ENCODE measurements around the gene GLRA3. TPM values are rescaled to one million over a fixed set of nuclear protein-coding genes. Genes with fewer than 3 reads are reported as not detected.

The GLRA3 gene
- polyA plus RNA-seq, 2 donors = not detected

GRCh38 chr4:174860588-174860987 is 31.5 kb upstream of the GLRA3 start:
- Histone ChIP-seq H3K4me1 (ENCODE audit: control insufficient read depth in 2 of 2, insufficient read depth in 2 of 2, low read length in 1 of 2) (no peaks in the 10 kb centered on the region), H3K9me3 (ENCODE audit: control insufficient read depth in 2 of 2, insufficient read depth in 1 of 2, low read depth in 1 of 2, low read length in 1 of 2) (no peaks in the 10 kb centered on the region), H3K27me3 (ENCODE audit: control insufficient read depth in 1 of 2, insufficient read depth in 2 of 2, low read length in 2 of 2) (no peaks in the 10 kb centered on the region), H3K36me3 (ENCODE audit: control insufficient read depth in 2 of 2, insufficient read depth in 2 of 2, low read length in 1 of 2) (no peaks in the 10 kb centered on the region), H3K4me3 (ENCODE audit: low read depth in 1 of 2, low read length in 2 of 2) (no peak overlapping the region), H3K27ac (ENCODE audit: low read depth in 2 of 2, low read length in 1 of 2) (no peak overlapping the region)
- WGBS, 2 donors = 49 to 66% methylated on average over 1 of the region's 1 CpG

DNA sequence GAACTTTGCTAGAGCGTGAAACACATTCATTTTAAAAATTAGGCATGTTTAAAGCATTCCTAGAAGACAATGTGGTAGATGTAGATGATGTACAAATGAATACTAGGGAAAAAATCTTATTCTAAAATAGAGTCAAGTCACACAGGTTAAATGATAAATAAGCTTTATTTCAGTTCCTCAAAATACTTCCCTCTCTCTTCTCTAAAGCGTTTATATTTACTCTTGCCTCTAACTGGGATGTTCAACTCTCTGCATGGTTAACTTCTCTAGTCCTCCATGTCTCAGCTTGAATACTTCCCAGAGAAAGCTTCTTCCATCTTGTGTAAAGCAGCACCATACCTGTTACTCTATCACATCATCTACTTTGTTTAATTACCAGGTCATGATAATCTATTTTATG is 30.9 kb upstream of the GLRA3 start:
- 40 to 55% methylated on average over 2 of the region's 2 CpGs for WGBS, 2 donors
- no peaks in the 10 kb centered on the region for H3K27me3 ChIP-seq (ENCODE audit: control insufficient read depth in 1 of 2, insufficient read depth in 2 of 2, low read length in 2 of 2)
- no peak overlapping the region for H3K4me3 ChIP-seq (ENCODE audit: low read depth in 1 of 2, low read length in 2 of 2)
- H3K27ac ChIP-seq (ENCODE audit: low read depth in 2 of 2, low read length in 1 of 2) = no peak overlapping the region
- H3K4me1 ChIP-seq (ENCODE audit: control insufficient read depth in 2 of 2, insufficient read depth in 2 of 2, low read length in 1 of 2) = no peaks in the 10 kb centered on the region
- H3K36me3 ChIP-seq (ENCODE audit: control insufficient read depth in 2 of 2, insufficient read depth in 2 of 2, low read length in 1 of 2) = no peaks in the 10 kb centered on the region
- no peaks in the 10 kb centered on the region for H3K9me3 ChIP-seq (ENCODE audit: control insufficient read depth in 2 of 2, insufficient read depth in 1 of 2, low read depth in 1 of 2, low read length in 1 of 2)

- Histone ChIP-seq H3K9me3 (ENCODE audit: control insufficient read depth in 2 of 2, insufficient read depth in 1 of 2, low read depth in 1 of 2, low read length in 1 of 2) (no peaks in the 10 kb centered on the region), H3K36me3 (ENCODE audit: control insufficient read depth in 2 of 2, insufficient read depth in 2 of 2, low read length in 1 of 2) (no peaks in the 10 kb centered on the region), H3K4me3 (ENCODE audit: low read depth in 1 of 2, low read length in 2 of 2) (no peak overlapping the region), H3K4me1 (ENCODE audit: control insufficient read depth in 2 of 2, insufficient read depth in 2 of 2, low read length in 1 of 2) (no peaks in the 10 kb centered on the region), H3K27ac (ENCODE audit: low read depth in 2 of 2, low read length in 1 of 2) (no peak overlapping the region), H3K27me3 (ENCODE audit: control insufficient read depth in 1 of 2, insufficient read depth in 2 of 2, low read length in 2 of 2) (no peaks in the 10 kb centered on the region)
- 55 to 63% methylated on average over 3 of the region's 3 CpGs for WGBS, 2 donors
Observed at GRCh38 chr4:174856926-174857800, 28.1 kb upstream of the GLRA3 start.

DNA sequence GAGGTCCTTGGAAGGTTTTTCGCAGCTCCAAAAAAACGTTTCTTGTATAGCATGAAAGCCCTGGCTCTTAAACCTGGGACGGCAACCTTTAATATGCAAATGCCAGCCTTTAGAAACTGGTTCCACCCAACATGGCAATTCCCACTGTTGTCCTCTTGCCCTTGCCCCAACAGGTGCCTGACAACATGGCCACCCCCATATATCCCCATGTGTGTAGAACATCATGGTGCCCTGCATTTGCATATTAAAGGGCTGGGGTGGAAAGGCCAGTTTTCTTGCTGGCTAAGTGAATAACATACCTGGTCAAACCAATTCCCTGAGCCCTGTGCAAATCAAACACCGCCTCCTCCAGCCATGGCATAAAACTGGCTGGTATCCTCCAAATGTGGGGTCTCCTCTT is 26.0 kb upstream of the GLRA3 start:
- H3K9me3 ChIP-seq (ENCODE audit: control insufficient read depth in 2 of 2, insufficient read depth in 1 of 2, low read depth in 1 of 2, low read length in 1 of 2) = no peaks in the 10 kb centered on the region
- 46 to 49% methylated on average over 4 of the region's 4 CpGs for WGBS, 2 donors
- H3K4me3 ChIP-seq (ENCODE audit: low read depth in 1 of 2, low read length in 2 of 2) = no peak overlapping the region
- no peaks in the 10 kb centered on the region for H3K36me3 ChIP-seq (ENCODE audit: control insufficient read depth in 2 of 2, insufficient read depth in 2 of 2, low read length in 1 of 2)
- H3K27me3 ChIP-seq (ENCODE audit: control insufficient read depth in 1 of 2, insufficient read depth in 2 of 2, low read length in 2 of 2) = no peaks in the 10 kb centered on the region
- no peaks in the 10 kb centered on the region for H3K4me1 ChIP-seq (ENCODE audit: control insufficient read depth in 2 of 2, insufficient read depth in 2 of 2, low read length in 1 of 2)
- no peak overlapping the region for H3K27ac ChIP-seq (ENCODE audit: low read depth in 2 of 2, low read length in 1 of 2)

DNA sequence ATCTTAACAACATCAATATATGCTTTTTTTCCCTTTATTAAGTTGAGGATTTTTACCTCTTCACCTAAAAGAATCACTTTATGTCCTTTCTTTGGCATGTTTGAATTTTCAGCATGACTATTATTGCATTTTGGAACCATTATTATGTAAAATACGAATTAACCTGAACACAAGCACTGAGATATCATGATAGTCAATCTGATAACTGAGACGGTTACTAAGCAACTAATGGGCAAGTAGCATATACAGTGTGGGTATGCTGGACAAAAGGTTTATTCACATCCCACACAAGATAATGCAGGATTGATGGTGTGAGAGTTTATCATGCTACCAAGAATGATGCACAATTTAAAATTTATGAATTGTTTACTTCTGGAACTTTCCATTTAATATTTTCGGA is 24.6 kb upstream of the GLRA3 start:
- Histone ChIP-seq H3K27me3 (ENCODE audit: control insufficient read depth in 1 of 2, insufficient read depth in 2 of 2, low read length in 2 of 2) (no peaks in the 10 kb centered on the region), H3K9me3 (ENCODE audit: control insufficient read depth in 2 of 2, insufficient read depth in 1 of 2, low read depth in 1 of 2, low read length in 1 of 2) (no peaks in the 10 kb centered on the region), H3K36me3 (ENCODE audit: control insufficient read depth in 2 of 2, insufficient read depth in 2 of 2, low read length in 1 of 2) (no peaks in the 10 kb centered on the region), H3K4me3 (ENCODE audit: low read depth in 1 of 2, low read length in 2 of 2) (no peak overlapping the region), H3K4me1 (ENCODE audit: control insufficient read depth in 2 of 2, insufficient read depth in 2 of 2, low read length in 1 of 2) (no peaks in the 10 kb centered on the region), H3K27ac (ENCODE audit: low read depth in 2 of 2, low read length in 1 of 2) (no peak overlapping the region)
- WGBS, 2 donors = 70 to 71% methylated on average over 3 of the region's 3 CpGs

DNA sequence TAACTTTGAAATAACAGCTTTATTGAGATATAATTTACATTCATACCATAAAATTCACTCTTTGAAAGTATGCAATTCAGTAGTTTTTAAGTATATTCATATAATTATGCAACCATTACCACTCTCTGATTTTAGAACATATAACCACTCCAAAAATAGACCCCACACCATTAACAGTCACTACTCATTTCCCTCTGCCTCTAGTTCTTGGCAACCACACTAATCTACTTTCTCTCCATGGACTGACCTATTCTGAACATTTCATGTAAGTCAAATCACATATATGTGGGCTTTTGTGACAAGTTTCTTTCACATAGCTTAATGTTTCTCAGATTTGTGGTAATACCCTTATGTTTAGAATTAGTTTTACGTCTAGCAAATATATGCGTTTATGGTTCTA is 19.5 kb upstream of the GLRA3 start:
- Histone ChIP-seq H3K27me3 (ENCODE audit: control insufficient read depth in 1 of 2, insufficient read depth in 2 of 2, low read length in 2 of 2) (no peaks in the 10 kb centered on the region), H3K36me3 (ENCODE audit: control insufficient read depth in 2 of 2, insufficient read depth in 2 of 2, low read length in 1 of 2) (no peaks in the 10 kb centered on the region), H3K9me3 (ENCODE audit: control insufficient read depth in 2 of 2, insufficient read depth in 1 of 2, low read depth in 1 of 2, low read length in 1 of 2) (no peaks in the 10 kb centered on the region), H3K4me1 (ENCODE audit: control insufficient read depth in 2 of 2, insufficient read depth in 2 of 2, low read length in 1 of 2) (no peaks in the 10 kb centered on the region), H3K4me3 (ENCODE audit: low read depth in 1 of 2, low read length in 2 of 2) (no peak overlapping the region), H3K27ac (ENCODE audit: low read depth in 2 of 2, low read length in 1 of 2) (no peak overlapping the region)
- 83 to 84% methylated on average over 2 of the region's 2 CpGs for WGBS, 2 donors

- Histone ChIP-seq H3K4me3 (ENCODE audit: low read depth in 1 of 2, low read length in 2 of 2) (no peak overlapping the region), H3K9me3 (ENCODE audit: control insufficient read depth in 2 of 2, insufficient read depth in 1 of 2, low read depth in 1 of 2, low read length in 1 of 2) (no peaks in the 10 kb centered on the region), H3K36me3 (ENCODE audit: control insufficient read depth in 2 of 2, insufficient read depth in 2 of 2, low read length in 1 of 2) (no peaks in the 10 kb centered on the region), H3K27ac (ENCODE audit: low read depth in 2 of 2, low read length in 1 of 2) (no peak overlapping the region), H3K4me1 (ENCODE audit: control insufficient read depth in 2 of 2, insufficient read depth in 2 of 2, low read length in 1 of 2) (no peaks in the 10 kb centered on the region), H3K27me3 (ENCODE audit: control insufficient read depth in 1 of 2, insufficient read depth in 2 of 2, low read length in 2 of 2) (no peaks in the 10 kb centered on the region)
- WGBS, 2 donors = 56 to 65% methylated on average over 2 of the region's 2 CpGs
Observed at GRCh38 chr4:174847801-174848427, 18.9 kb upstream of the GLRA3 start.

DNA sequence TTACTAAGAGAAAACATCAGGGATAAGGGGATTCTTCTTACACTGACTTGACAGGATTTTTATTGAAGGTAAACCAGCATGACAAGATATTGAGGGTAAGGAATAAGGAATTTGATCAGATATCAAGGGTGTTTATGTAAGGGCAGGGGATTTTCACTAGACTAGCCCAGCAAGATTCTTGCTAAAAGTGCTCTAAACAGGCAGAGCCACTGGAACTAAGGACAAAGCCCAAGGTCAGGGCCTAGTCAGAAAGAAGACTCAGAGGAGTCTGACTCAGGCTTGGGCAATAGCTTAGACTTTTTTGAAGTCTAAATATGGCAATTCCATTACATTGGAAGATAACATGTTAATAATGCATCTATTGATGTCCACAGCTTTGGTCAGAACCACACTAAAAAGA is 6.5 kb upstream of the GLRA3 start:
- H3K27ac ChIP-seq (ENCODE audit: low read depth in 2 of 2, low read length in 1 of 2) = no peak overlapping the region
- H3K36me3 ChIP-seq (ENCODE audit: control insufficient read depth in 2 of 2, insufficient read depth in 2 of 2, low read length in 1 of 2) = no peaks in the 10 kb centered on the region
- no peak overlapping the region for H3K4me3 ChIP-seq (ENCODE audit: low read depth in 1 of 2, low read length in 2 of 2)
- H3K4me1 ChIP-seq (ENCODE audit: control insufficient read depth in 2 of 2, insufficient read depth in 2 of 2, low read length in 1 of 2) = no peaks in the 10 kb centered on the region
- H3K27me3 ChIP-seq (ENCODE audit: control insufficient read depth in 1 of 2, insufficient read depth in 2 of 2, low read length in 2 of 2) = no peaks in the 10 kb centered on the region
- H3K9me3 ChIP-seq (ENCODE audit: control insufficient read depth in 2 of 2, insufficient read depth in 1 of 2, low read depth in 1 of 2, low read length in 1 of 2) = no peaks in the 10 kb centered on the region

DNA sequence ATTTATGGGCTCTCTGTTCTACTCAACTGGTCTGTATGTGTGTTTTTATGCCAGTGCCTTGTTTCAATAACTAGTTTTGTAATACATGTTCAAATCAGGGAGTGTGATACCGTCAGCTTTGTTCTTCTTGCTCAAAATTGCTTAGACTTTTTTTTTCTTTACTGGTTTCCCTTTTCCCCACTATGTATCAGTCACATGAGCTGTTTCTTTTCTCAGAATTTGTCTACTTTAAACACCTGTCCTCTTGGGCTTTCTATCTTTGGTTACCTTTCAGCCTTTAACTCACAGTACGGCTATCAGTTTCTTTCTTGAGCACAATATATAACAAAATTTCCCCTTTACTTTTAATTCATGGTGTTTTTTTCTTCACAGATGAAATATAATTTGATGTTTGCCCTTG is 5.4 kb upstream of the GLRA3 start:
- Histone ChIP-seq H3K27me3 (ENCODE audit: control insufficient read depth in 1 of 2, insufficient read depth in 2 of 2, low read length in 2 of 2) (no peaks in the 10 kb centered on the region), H3K36me3 (ENCODE audit: control insufficient read depth in 2 of 2, insufficient read depth in 2 of 2, low read length in 1 of 2) (no peaks in the 10 kb centered on the region)

DNA sequence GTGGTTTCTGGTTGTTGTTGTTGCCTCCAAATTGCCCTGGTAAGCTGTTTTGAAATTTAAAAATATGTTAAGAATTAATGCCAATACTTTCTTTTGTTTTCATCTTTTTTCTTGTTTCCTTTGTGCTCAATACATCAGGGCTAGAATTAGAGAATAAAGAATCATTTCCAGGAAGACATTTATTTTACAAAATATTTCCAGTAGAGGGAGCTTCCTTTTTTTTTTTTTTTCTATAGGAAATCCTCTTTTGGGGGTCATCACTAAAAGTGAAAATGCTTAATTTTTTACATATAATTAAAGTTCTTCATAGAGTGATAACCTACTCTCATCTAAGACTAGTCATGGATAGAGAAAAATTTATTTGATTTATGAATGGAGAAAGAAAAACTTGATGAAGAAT is 2.4 kb downstream of the GLRA3 start:
- Histone ChIP-seq H3K27me3 (ENCODE audit: control insufficient read depth in 1 of 2, insufficient read depth in 2 of 2, low read length in 2 of 2) (no peaks in the 10 kb centered on the region), H3K4me3 (ENCODE audit: low read depth in 1 of 2, low read length in 2 of 2) (no peak overlapping the region), H3K36me3 (ENCODE audit: control insufficient read depth in 2 of 2, insufficient read depth in 2 of 2, low read length in 1 of 2) (no peaks in the 10 kb centered on the region), H3K4me1 (ENCODE audit: control insufficient read depth in 2 of 2, insufficient read depth in 2 of 2, low read length in 1 of 2) (peaks cover 0 to 3% of the 10 kb centered on the region in 2 donors), H3K27ac (ENCODE audit: low read depth in 2 of 2, low read length in 1 of 2) (no peak overlapping the region), H3K9me3 (ENCODE audit: control insufficient read depth in 2 of 2, insufficient read depth in 1 of 2, low read depth in 1 of 2, low read length in 1 of 2) (peaks cover 0 to 3% of the 10 kb centered on the region in 2 donors)

More for the DNA sequence above, 5.4 kb upstream of the GLRA3 start:
- no peak overlapping the region for H3K27ac ChIP-seq (ENCODE audit: low read depth in 2 of 2, low read length in 1 of 2)
- no peak overlapping the region for H3K4me3 ChIP-seq (ENCODE audit: low read depth in 1 of 2, low read length in 2 of 2)
- H3K9me3 ChIP-seq (ENCODE audit: control insufficient read depth in 2 of 2, insufficient read depth in 1 of 2, low read depth in 1 of 2, low read length in 1 of 2) = no peaks in the 10 kb centered on the region
- 79 to 83% methylated on average over 2 of the region's 2 CpGs for WGBS, 2 donors
- no peaks in the 10 kb centered on the region for H3K4me1 ChIP-seq (ENCODE audit: control insufficient read depth in 2 of 2, insufficient read depth in 2 of 2, low read length in 1 of 2)

Data from esophagus (tissue), 2 donors.